Upper lobe of left lung (tissue), 6 donors: Measurements from ENCODE around the gene LOC101059915.

Experiments
- ATAC-seq, 2 donors: fragments of 200-7000 bp; cut with Tn5 transposase; one replicate each; pipeline ENCODE4 v1.9.1; 2022; ENCODE audit warnings: mild to moderate bottlenecking in 2 of 2, moderate library complexity in 2 of 2; ENCODE audit not compliant: low FRiP score in 2 of 2
- DNase-seq, 2 donors: peaks; one replicate each; pipeline ENCODE4 v3.0.0-alpha.2; 2019 to 2020
- H3K27ac ChIP-seq, 4 donors: fragments of 200-600 bp; sonication (generic); one replicate each; pipeline ENCODE4 v1.5.1; 2016 to 2019
- H3K27me3 ChIP-seq, 4 donors: fragments of 200-600 bp; sonication (generic); one replicate each; pipeline ENCODE4 v1.5.1; 2017 to 2019
- H3K36me3 ChIP-seq, 4 donors: fragments of 200-600 bp; sonication (generic); one replicate each; pipeline ENCODE4 v1.5.1; 2016 to 2019
- H3K4me1 ChIP-seq, 4 donors: fragments of 200-600 bp; sonication (generic); one replicate each; pipeline ENCODE4 v1.5.1; 2018 to 2019
- H3K4me3 ChIP-seq, 4 donors: fragments of 200-600 bp; sonication (generic); one replicate each; pipeline ENCODE4 v1.5.1; 2017 to 2019; ENCODE audit warnings: mild to moderate bottlenecking in 2 of 4, moderate library complexity in 1 of 4
- H3K9me3 ChIP-seq, 4 donors: fragments of 200-600 bp; sonication (generic); one replicate each; pipeline ENCODE4 v1.5.1; 2018 to 2019
- EP300 ChIP-seq, 4 donors: sonication (generic); formaldehyde crosslinking; IDR thresholded peaks; one replicate each; pipeline ENCODE4 v1.5.1; 2017; ENCODE audit warnings: antibody characterized with exemption in 4 of 4, control low read depth in 2 of 4
- POLR2A ChIP-seq, 4 donors: fragments of 450-650 bp; IDR thresholded peaks; one replicate each; pipeline ENCODE4 v1.5.1; 2016 to 2017; ENCODE audit warnings: antibody characterized with exemption in 4 of 4, mild to moderate bottlenecking in 2 of 4
- POLR2AphosphoS5 ChIP-seq, 2 donors: sonication (generic); formaldehyde crosslinking; IDR thresholded peaks; one replicate each; pipeline ENCODE4 v1.5.1; 2017; ENCODE audit warnings: antibody characterized with exemption in 2 of 2
- WGBS, 2 donors: methylation state at CpG; one replicate each; pipeline ENCODE4 v1.1.5; 2017 to 2018; 5-methylcytosine and 5-hydroxymethylcytosine counted together
- TF ChIP-seq, protein P1 (sequence below), 6 experiments: fragments of 450-650 bp in 4 of 6; fragments of 200-600 bp in 2 of 6; sonication (generic) in 2 of 6; IDR thresholded peaks; one replicate each; pipeline ENCODE4 v1.5.1; 2016 to 2019; ENCODE audit warnings: antibody characterized with exemption in 6 of 6
- donor health status: DM: no; HTN: no; CAD: no; lungs with moderate emphysema.
- donor health status: DM: no; HTN: yes; CAD: no; lungs with severe emphysema.

The LOC101059915 gene

DNA sequence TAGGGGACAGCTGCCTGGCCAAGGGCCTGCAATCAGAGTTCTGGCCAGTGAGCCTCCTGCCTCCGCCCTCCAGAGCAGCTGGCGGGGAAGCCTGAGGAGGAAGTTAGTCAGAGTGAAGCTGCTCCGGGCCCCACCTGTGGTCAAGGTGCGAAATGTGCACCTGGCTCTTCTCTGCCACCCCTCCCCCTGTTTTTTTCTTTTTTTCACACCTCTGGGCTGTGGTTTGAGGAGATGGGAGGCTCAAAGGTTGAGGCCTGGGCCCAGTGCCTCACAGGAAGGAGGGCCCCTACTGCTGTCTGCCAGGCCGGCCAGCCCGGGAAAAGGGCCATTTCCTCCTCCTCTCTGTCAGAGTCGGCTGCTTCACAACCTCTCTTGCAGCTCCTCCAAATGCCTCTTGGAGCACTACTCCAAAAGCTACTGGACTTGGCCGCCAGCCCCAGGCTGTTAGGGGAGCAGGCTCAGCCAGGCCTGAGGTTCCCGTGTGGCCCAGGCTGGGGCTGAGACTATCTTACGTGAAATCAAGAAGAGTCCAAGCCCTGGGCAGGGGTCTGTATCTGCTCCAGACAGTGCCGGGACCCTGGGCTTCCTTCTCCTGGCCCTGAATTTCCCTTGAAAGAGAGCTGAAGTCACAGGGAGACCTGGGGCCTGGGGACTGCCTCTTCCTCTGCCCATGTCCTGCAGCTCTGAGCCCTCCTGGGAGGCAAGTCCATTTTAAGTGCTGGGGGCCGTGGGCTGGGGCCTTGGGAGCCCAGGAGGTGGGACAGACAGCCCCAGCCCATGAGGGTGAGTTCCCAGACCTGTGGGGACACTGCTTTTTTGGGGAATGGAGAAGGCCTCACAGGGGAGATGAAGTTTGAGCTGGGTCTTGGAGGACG lies 44.5 kb upstream of the LOC101059915 start:
- Histone ChIP-seq H3K36me3 (no peaks in the 10 kb centered on the region), H3K27me3 (peaks cover 0 to 4% (median 0%) of the 10 kb centered on the region in 4 donors), H3K4me3 (no peak overlapping the region), H3K4me1 (peaks cover 11 to 32% (median 20%) of the 10 kb centered on the region in 4 donors), H3K9me3 (no peaks in the 10 kb centered on the region), H3K27ac (peak overlapping the region; percentile 75 to 86 (median 77))
- DNase-seq (peak in 1 of 2 donors; percentile 87), ATAC-seq (peak; percentile 84 to 93)
- no peak for TF ChIP-seq POLR2AphosphoS5 (IDR thresholded peaks at IDR 0.05)
- TF ChIP-seq, protein P1, sequence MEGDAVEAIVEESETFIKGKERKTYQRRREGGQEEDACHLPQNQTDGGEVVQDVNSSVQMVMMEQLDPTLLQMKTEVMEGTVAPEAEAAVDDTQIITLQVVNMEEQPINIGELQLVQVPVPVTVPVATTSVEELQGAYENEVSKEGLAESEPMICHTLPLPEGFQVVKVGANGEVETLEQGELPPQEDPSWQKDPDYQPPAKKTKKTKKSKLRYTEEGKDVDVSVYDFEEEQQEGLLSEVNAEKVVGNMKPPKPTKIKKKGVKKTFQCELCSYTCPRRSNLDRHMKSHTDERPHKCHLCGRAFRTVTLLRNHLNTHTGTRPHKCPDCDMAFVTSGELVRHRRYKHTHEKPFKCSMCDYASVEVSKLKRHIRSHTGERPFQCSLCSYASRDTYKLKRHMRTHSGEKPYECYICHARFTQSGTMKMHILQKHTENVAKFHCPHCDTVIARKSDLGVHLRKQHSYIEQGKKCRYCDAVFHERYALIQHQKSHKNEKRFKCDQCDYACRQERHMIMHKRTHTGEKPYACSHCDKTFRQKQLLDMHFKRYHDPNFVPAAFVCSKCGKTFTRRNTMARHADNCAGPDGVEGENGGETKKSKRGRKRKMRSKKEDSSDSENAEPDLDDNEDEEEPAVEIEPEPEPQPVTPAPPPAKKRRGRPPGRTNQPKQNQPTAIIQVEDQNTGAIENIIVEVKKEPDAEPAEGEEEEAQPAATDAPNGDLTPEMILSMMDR (IDR thresholded peaks at IDR 0.05) = peak in 4 of 6 experiments; percentile 23 to 42 (median 26)
- no peak for TF ChIP-seq POLR2A (IDR thresholded peaks at IDR 0.05)
- 17% methylated on average over 9 of the region's 13 CpGs; no CpG with 5 or more reads in 1 of the 2 donors for WGBS, 2 donors

DNA sequence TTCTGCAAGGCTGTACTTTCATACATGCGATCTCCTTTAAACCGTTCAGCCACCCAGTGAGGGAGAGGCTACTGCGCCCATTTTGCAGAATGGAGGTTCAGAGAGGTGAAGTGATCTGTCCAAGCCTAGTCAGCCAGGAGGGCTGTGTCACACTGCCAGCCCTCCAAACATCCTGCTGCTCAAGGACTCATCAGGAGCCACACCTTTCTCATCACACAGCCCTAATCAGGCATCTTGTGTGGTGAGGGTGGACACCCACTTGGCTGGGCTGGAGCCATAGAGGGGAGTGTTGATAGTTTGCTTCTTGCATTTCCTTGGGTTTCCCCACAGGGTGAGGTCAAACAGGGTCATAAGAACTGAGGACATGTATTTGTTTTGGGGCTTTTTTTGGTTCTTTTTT lies 43.6 kb upstream of the LOC101059915 start:
- no peak for DNase-seq

DNA sequence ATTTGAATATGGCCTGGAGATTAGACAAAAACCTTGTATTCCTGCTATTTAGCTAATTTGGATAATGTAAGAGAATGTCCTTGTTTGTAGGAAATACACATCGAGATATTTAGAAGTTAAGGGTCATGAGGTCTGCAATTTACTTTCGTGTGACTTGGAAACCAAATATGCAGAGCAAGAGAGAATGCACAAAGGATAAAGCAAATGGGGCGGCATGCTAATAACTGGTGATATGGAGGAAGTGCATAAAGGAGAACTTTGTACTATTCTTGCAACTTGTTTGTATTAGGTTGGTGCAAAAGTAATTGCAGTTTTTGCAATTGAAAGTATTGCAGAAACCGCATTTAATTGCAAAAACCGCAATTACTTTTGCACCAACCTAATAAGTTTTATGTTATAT lies 41.9 kb upstream of the LOC101059915 start:
- TF ChIP-seq POLR2AphosphoS5 (IDR thresholded peaks at IDR 0.05) (no peak), EP300 (IDR thresholded peaks at IDR 0.05) (no peak), POLR2A (IDR thresholded peaks at IDR 0.05) (no peak)
- TF ChIP-seq, protein P1 (IDR thresholded peaks at IDR 0.05) = no peak
- H3K9me3 ChIP-seq = no peaks in the 10 kb centered on the region
- H3K27me3 ChIP-seq = no peaks in the 10 kb centered on the region
- H3K27ac ChIP-seq = no peak overlapping the region
- DNase-seq = no peak
- no peaks in the 10 kb centered on the region for H3K36me3 ChIP-seq
- WGBS, 2 donors = 88 to 89% methylated on average over 5 of the region's 5 CpGs
- H3K4me1 ChIP-seq = peaks cover 11 to 32% (median 18%) of the 10 kb centered on the region in 4 donors
- ATAC-seq = no peak
- no peak overlapping the region for H3K4me3 ChIP-seq

More for the DNA sequence above, 43.6 kb upstream of the LOC101059915 start:
- Histone ChIP-seq H3K4me3 (no peak overlapping the region), H3K36me3 (no peaks in the 10 kb centered on the region), H3K9me3 (no peaks in the 10 kb centered on the region), H3K4me1 (peaks cover 11 to 32% (median 19%) of the 10 kb centered on the region in 4 donors), H3K27ac (peak overlapping the region; percentile 75 to 86 (median 77)), H3K27me3 (no peaks in the 10 kb centered on the region)
- no peak for ATAC-seq
- 86% methylated on average over 3 of the region's 3 CpGs; no CpG with 5 or more reads in 1 of the 2 donors for WGBS, 2 donors
- TF ChIP-seq, protein P1 (IDR thresholded peaks at IDR 0.05) = no peak
- no peak for TF ChIP-seq EP300 (IDR thresholded peaks at IDR 0.05)
- TF ChIP-seq POLR2AphosphoS5 (IDR thresholded peaks at IDR 0.05) = no peak
- TF ChIP-seq POLR2A (IDR thresholded peaks at IDR 0.05) = no peak

DNA sequence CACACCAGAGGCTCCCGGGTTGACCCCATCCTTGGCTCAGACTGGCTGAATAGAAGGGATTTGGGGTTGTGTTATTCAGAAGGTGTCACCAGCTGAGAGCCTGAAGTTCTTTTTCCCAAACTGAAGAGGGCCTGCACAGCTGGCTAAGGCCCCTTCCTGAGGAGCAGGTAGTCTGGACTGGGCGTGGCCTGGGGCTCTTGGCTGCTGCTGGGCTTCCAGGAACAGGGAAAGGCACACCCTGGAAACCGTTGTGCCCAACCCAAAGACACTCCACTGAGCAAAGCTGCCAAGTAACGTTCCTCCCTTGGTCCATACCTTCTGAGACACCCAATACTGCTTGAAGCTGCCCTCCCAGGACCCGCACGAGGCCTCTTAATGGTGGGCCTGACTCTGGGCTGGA lies 40.8 kb upstream of the LOC101059915 start:
- TF ChIP-seq, protein P1 (IDR thresholded peaks at IDR 0.05) = no peak
- TF ChIP-seq POLR2A (IDR thresholded peaks at IDR 0.05) = no peak
- TF ChIP-seq EP300 (IDR thresholded peaks at IDR 0.05) = no peak
- no peak for TF ChIP-seq POLR2AphosphoS5 (IDR thresholded peaks at IDR 0.05)
- Histone ChIP-seq H3K4me1 (peaks cover 11 to 32% (median 18%) of the 10 kb centered on the region in 4 donors), H3K4me3 (no peak overlapping the region), H3K27ac (no peak overlapping the region), H3K9me3 (no peaks in the 10 kb centered on the region), H3K27me3 (no peaks in the 10 kb centered on the region), H3K36me3 (no peaks in the 10 kb centered on the region)
- 60% methylated on average over 6 of the region's 6 CpGs; no CpG with 5 or more reads in 1 of the 2 donors for WGBS, 2 donors
- ATAC-seq (no peak), DNase-seq (peak in 1 of 2 donors; percentile 55)
